Neural cell (in vitro differentiated cells): ENCODE data around the gene UNC5B. TPM values are rescaled to one million over a fixed set of nuclear protein-coding genes. Genes with fewer than 3 reads are reported as not detected.

Experiments
- H2AFZ ChIP-seq: fragments of 200-600, 300-800 bp; sonication (generic), shearing (Covaris generic); 2 replicates; pipeline ENCODE4 v1.6.0; 2014; ENCODE audit warnings: low read depth, mild to moderate bottlenecking, antibody characterized with exemption, low read length, moderate library complexity
- H3F3A ChIP-seq: fragments of 200-600 bp; shearing (Covaris generic); 2 replicates; pipeline ENCODE4 v1.6.1; 2016; ENCODE audit warnings: mild to moderate bottlenecking, moderate library complexity, mixed read lengths, antibody characterized with exemption, low read length; ENCODE audit not compliant: insufficient read depth, poor library complexity, severe bottlenecking
- H3K27ac ChIP-seq: fragments of 200-600, 300-800 bp; sonication (generic), shearing (Covaris generic); 2 replicates; pipeline ENCODE4 v1.5.1; 2014; ENCODE audit warnings: mild to moderate bottlenecking, low read length, moderate library complexity
- H3K27me3 ChIP-seq: fragments of 300-800, 200-600 bp; sonication (generic), shearing (Covaris generic); 2 replicates; pipeline ENCODE4 v1.6.0; 2014; ENCODE audit warnings: mild to moderate bottlenecking, low read depth, low read length, moderate library complexity; ENCODE audit not compliant: insufficient read depth
- H3K36me3 ChIP-seq: fragments of 300-800, 200-600 bp; sonication (generic), shearing (Covaris generic); 2 replicates; pipeline ENCODE4 v1.5.1; 2014; ENCODE audit warnings: mild to moderate bottlenecking, antibody characterized with exemption, low read length, moderate library complexity; ENCODE audit not compliant: insufficient read depth
- H3K4me2 ChIP-seq: fragments of 300-800, 200-600 bp; sonication (generic), shearing (Covaris generic); 2 replicates; pipeline ENCODE4 v1.6.0; 2014; ENCODE audit warnings: mild to moderate bottlenecking, low read length
- H3K4me3 ChIP-seq: fragments of 300-800, 200-600 bp; sonication (generic), shearing (Covaris generic); 2 replicates; pipeline ENCODE4 v1.5.1; 2014; ENCODE audit warnings: mild to moderate bottlenecking, low read length, moderate library complexity
- H3K79me2 ChIP-seq: fragments of 200-600 bp; shearing (Covaris generic); replicated peaks from 2 replicates; pipeline ENCODE4 v1.6.0; 2014; ENCODE audit warnings: mild to moderate bottlenecking, low read length, moderate library complexity; ENCODE audit not compliant: insufficient read depth
- H3K9ac ChIP-seq: fragments of 300-800, 200-600 bp; sonication (generic), shearing (Covaris generic); 2 replicates; pipeline ENCODE4 v1.6.1; 2016; ENCODE audit warnings: mild to moderate bottlenecking, low read length, mixed read lengths
- H3K9me2 ChIP-seq: fragments of 200-600 bp; shearing (Covaris generic); 2 replicates; pipeline ENCODE4 v1.6.1; 2016; ENCODE audit warnings: mild to moderate bottlenecking, low read length, mixed read lengths; ENCODE audit not compliant: insufficient read depth
- H3K9me3 ChIP-seq: fragments of 200-600, 300-800 bp; sonication (generic), shearing (Covaris generic); 2 replicates; pipeline ENCODE4 v1.6.1; 2016; ENCODE audit warnings: mild to moderate bottlenecking, mixed run types, low read length, moderate library complexity, mixed read lengths
- H4K20me1 ChIP-seq: fragments of 200-600 bp; shearing (Covaris generic); 2 replicates; pipeline ENCODE4 v1.6.1; 2016; ENCODE audit warnings: mild to moderate bottlenecking, mixed run types; ENCODE audit not compliant: insufficient read depth
- EP300 ChIP-seq: fragments of 450-650 bp; conservative IDR thresholded peaks from 2 replicates; pipeline ENCODE4 v1.6.1; 2014; ENCODE audit warnings: antibody characterized with exemption, mild to moderate bottlenecking, moderate library complexity; ENCODE audit not compliant: poor library complexity, severe bottlenecking
- EZH2 ChIP-seq: fragments of 200-600, 300-800 bp; shearing (Covaris generic), sonication (generic); IDR thresholded peaks from 2 replicates; pipeline ENCODE4 v1.6.1; 2014; ENCODE audit warnings: antibody characterized with exemption, low read length, borderline replicate concordance, mild to moderate bottlenecking; ENCODE audit not compliant: insufficient read depth, poor library complexity, severe bottlenecking
- MXI1 ChIP-seq: fragments of 450-650 bp; conservative IDR thresholded peaks from 2 replicates; pipeline ENCODE4 v1.6.1; 2014; ENCODE audit warnings: antibody characterized with exemption, mild to moderate bottlenecking; ENCODE audit not compliant: poor library complexity, severe bottlenecking
- POLR2AphosphoS5 ChIP-seq: IDR thresholded peaks from 2 replicates; pipeline ENCODE4 v1.6.1; 2012
- RAD21 ChIP-seq: fragments of 450-650 bp; conservative IDR thresholded peaks from 2 replicates; pipeline ENCODE4 v1.6.1; 2014; ENCODE audit warnings: antibody characterized with exemption, mild to moderate bottlenecking, moderate library complexity
- SMC3 ChIP-seq: fragments of 450-650 bp; conservative IDR thresholded peaks from 2 replicates; pipeline ENCODE4 v1.6.1; 2014; ENCODE audit warnings: antibody characterized with exemption, mild to moderate bottlenecking, moderate library complexity; ENCODE audit not compliant: poor library complexity
- TAF1 ChIP-seq: IDR thresholded peaks from 2 replicates; pipeline ENCODE4 v1.6.1; 2012; ENCODE audit warnings: low read depth
- polyA plus RNA-seq: library from polyadenylated mRNA; depleted of rRNA; stranded (reverse); fragments of >200 nt; gene quantifications from 2 replicates; pipeline ENCODE4 v1.2.3, GENCODE V29; 2014
- TF ChIP-seq, protein P1 (sequence below): fragments of 450-650 bp; IDR thresholded peaks from 2 replicates; pipeline ENCODE4 v1.5.1; 2014; ENCODE audit warnings: antibody characterized with exemption, mild to moderate bottlenecking, moderate library complexity; ENCODE audit not compliant: poor library complexity, severe bottlenecking
- TF ChIP-seq, protein P2 (sequence below): IDR thresholded peaks from 2 replicates; pipeline ENCODE4 v1.6.1; 2012; ENCODE audit warnings: borderline replicate concordance

The UNC5B gene
- polyA plus RNA-seq, 1 donor from 2014 or later: 2.0 TPM

DNA sequence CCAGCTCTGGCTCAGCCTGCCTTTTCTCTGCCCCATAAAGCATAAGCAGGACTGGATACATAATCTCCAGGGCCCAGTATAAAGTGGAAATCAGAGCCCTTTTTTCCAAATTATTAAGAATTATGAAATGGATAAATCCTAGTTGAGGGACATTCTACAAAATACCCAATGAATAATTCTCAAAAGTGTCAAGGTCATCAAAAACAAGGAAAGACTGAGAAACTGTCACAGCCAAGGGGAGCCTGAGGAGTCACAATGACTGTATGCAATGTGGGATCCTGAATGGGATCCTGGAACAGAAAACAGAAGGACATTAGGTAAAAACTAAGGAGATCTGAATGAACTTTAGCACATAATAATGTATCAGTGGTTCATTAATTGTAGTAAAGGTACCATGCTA lies 4.8 kb upstream of the UNC5B start:
- TF ChIP-seq, protein P1, sequence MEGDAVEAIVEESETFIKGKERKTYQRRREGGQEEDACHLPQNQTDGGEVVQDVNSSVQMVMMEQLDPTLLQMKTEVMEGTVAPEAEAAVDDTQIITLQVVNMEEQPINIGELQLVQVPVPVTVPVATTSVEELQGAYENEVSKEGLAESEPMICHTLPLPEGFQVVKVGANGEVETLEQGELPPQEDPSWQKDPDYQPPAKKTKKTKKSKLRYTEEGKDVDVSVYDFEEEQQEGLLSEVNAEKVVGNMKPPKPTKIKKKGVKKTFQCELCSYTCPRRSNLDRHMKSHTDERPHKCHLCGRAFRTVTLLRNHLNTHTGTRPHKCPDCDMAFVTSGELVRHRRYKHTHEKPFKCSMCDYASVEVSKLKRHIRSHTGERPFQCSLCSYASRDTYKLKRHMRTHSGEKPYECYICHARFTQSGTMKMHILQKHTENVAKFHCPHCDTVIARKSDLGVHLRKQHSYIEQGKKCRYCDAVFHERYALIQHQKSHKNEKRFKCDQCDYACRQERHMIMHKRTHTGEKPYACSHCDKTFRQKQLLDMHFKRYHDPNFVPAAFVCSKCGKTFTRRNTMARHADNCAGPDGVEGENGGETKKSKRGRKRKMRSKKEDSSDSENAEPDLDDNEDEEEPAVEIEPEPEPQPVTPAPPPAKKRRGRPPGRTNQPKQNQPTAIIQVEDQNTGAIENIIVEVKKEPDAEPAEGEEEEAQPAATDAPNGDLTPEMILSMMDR: no peak
- TF ChIP-seq, protein P2, sequence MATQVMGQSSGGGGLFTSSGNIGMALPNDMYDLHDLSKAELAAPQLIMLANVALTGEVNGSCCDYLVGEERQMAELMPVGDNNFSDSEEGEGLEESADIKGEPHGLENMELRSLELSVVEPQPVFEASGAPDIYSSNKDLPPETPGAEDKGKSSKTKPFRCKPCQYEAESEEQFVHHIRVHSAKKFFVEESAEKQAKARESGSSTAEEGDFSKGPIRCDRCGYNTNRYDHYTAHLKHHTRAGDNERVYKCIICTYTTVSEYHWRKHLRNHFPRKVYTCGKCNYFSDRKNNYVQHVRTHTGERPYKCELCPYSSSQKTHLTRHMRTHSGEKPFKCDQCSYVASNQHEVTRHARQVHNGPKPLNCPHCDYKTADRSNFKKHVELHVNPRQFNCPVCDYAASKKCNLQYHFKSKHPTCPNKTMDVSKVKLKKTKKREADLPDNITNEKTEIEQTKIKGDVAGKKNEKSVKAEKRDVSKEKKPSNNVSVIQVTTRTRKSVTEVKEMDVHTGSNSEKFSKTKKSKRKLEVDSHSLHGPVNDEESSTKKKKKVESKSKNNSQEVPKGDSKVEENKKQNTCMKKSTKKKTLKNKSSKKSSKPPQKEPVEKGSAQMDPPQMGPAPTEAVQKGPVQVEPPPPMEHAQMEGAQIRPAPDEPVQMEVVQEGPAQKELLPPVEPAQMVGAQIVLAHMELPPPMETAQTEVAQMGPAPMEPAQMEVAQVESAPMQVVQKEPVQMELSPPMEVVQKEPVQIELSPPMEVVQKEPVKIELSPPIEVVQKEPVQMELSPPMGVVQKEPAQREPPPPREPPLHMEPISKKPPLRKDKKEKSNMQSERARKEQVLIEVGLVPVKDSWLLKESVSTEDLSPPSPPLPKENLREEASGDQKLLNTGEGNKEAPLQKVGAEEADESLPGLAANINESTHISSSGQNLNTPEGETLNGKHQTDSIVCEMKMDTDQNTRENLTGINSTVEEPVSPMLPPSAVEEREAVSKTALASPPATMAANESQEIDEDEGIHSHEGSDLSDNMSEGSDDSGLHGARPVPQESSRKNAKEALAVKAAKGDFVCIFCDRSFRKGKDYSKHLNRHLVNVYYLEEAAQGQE: no peak
- TF ChIP-seq EP300: no peak
- no peak for TF ChIP-seq TAF1
- no peak overlapping the region for H3K9ac ChIP-seq
- no peak overlapping the region for H2AFZ ChIP-seq
- H3K36me3 ChIP-seq: no peaks in the 10 kb centered on the region
- H3F3A ChIP-seq: no peaks in the 10 kb centered on the region
- no peak overlapping the region for H3K4me2 ChIP-seq
- no peaks in the 10 kb centered on the region for H4K20me1 ChIP-seq
- no peak overlapping the region for H3K27ac ChIP-seq
- H3K9me3 ChIP-seq: no peaks in the 10 kb centered on the region
- no peaks in the 10 kb centered on the region for H3K9me2 ChIP-seq
- no peaks in the 10 kb centered on the region for H3K79me2 ChIP-seq
- H3K27me3 ChIP-seq: peaks cover 16% of the 10 kb centered on the region
- no peak overlapping the region for H3K4me3 ChIP-seq

DNA sequence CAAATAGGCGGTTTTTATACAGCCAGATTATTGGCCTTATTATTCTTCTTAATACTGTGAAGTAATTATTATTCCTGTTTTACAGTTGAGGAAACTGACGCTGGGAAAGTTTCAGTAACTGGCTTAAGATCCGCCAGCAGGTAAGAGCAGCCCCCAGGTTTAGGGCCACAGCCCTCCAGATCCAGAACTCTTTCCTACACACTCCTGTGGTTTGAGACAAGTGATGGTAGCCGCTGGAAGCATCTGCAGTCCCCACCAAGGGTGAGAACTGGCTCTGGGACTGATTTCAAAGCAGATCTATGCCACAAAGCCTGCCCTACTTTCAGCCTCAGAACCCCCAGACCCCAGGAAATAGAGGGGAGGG lies 3.0 kb upstream of the UNC5B start:
- Histone ChIP-seq H3K4me2 (no peak overlapping the region), H3K4me3 (no peak overlapping the region), H4K20me1 (no peaks in the 10 kb centered on the region), H2AFZ (no peak overlapping the region), H3K36me3 (no peaks in the 10 kb centered on the region), H3K27me3 (peaks cover 23% of the 10 kb centered on the region), H3K79me2 (no peaks in the 10 kb centered on the region), H3K27ac (no peak overlapping the region), H3K9me3 (no peaks in the 10 kb centered on the region), H3K9me2 (no peaks in the 10 kb centered on the region), H3F3A (peaks cover 7% of the 10 kb centered on the region), H3K9ac (no peak overlapping the region)
- TF ChIP-seq, protein P1: no peak
- TF ChIP-seq TAF1 (no peak), EZH2 (no peak), MXI1 (no peak), SMC3 (no peak), POLR2AphosphoS5 (no peak), RAD21 (no peak), EP300 (no peak)
- TF ChIP-seq, protein P2: no peak
